ENCODE results near the gene VWA8. TPM values are rescaled to one million over a fixed set of nuclear protein-coding genes. Genes with fewer than 3 reads are reported as not detected.
A peak's percentile ranks its signal among the peaks of the same experiment; 100 is the strongest.

The VWA8 gene
- polyA plus RNA-seq, 1 donor (not counting 4 experiments of a cell fraction or from before 2014, with no cell fraction given) = 17.8 TPM

DNA sequence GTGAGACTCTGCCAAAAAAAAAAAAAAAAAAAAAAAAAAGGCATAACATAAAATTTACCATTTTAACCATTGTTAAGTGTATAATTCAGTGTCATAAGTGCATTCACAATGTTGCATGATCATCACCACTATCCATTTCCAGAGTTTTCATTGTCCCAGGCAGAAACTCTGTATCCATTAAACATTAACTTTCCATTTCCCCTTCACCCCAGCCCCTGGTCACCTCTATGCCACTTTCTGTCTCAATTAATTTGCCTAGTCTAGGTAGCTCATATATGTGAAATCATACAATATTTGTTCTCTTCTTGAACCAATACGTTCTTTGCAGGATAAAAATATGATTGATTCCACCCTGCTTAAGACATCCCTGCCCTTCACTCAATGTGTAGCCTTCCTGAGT, 31.0 kb upstream of the VWA8 start:
- TF ChIP-seq, protein P1, sequence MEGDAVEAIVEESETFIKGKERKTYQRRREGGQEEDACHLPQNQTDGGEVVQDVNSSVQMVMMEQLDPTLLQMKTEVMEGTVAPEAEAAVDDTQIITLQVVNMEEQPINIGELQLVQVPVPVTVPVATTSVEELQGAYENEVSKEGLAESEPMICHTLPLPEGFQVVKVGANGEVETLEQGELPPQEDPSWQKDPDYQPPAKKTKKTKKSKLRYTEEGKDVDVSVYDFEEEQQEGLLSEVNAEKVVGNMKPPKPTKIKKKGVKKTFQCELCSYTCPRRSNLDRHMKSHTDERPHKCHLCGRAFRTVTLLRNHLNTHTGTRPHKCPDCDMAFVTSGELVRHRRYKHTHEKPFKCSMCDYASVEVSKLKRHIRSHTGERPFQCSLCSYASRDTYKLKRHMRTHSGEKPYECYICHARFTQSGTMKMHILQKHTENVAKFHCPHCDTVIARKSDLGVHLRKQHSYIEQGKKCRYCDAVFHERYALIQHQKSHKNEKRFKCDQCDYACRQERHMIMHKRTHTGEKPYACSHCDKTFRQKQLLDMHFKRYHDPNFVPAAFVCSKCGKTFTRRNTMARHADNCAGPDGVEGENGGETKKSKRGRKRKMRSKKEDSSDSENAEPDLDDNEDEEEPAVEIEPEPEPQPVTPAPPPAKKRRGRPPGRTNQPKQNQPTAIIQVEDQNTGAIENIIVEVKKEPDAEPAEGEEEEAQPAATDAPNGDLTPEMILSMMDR (optimal IDR thresholded peaks at IDR 0.05 in 1 of 3, IDR thresholded peaks at IDR 0.05 in 1 of 3, conservative IDR thresholded peaks at IDR 0.05 in 1 of 3; ENCODE audit: extremely low read depth in 1 of 3, insufficient read depth in 2 of 3, low read length in 3 of 3) = no peak
- TF ChIP-seq EZH2 (IDR thresholded peaks at IDR 0.05; ENCODE audit: low read length) = no peak
- Histone ChIP-seq H2AFZ (ENCODE audit: control insufficient read depth, low read length) (no peak overlapping the region), H3K9ac (ENCODE audit: control insufficient read depth, extremely low read depth, insufficient read depth, low read length) (no peak overlapping the region)

DNA sequence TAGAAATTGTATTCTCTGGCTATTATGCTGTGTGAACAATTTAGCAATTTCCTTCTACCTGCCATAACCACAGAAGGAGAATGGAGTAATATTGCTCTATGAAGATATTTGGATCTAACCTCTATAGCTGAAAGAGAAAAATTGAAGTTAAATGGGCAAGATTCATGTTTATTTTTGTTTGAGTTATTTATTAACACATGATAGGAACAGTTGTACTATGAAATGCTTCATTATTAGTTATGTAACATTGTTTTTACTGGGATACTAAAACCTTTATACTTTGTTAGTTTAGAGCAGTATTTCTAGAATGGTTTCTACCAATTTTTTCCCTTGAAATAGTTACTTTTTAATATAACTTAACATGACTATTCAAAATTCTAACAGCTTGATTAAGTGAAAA, 27.3 kb upstream of the VWA8 start:
- Histone ChIP-seq H3K9me1 (ENCODE audit: control insufficient read depth, extremely low read depth, insufficient read depth, low read length) (no peaks in the 10 kb centered on the region), H3K27me3 (ENCODE audit: control insufficient read depth, extremely low read depth, insufficient read depth, low read length) (no peaks in the 10 kb centered on the region), H3K4me3 (ENCODE audit: control insufficient read depth in 2 of 3, extremely low read depth in 1 of 3, insufficient read depth in 2 of 3, low read depth in 1 of 3, low read length in 3 of 3) (no peak overlapping the region), H3K4me2 (ENCODE audit: control insufficient read depth, extremely low read depth, insufficient read depth, low read depth, low read length) (no peak overlapping the region), H3K9me3 (ENCODE audit: control insufficient read depth, low read depth, low read length) (no peaks in the 10 kb centered on the region), H3K27ac (ENCODE audit: control insufficient read depth, insufficient read depth, low read length) (no peak overlapping the region), H2AFZ (ENCODE audit: control insufficient read depth, low read length) (no peak overlapping the region), H4K20me1 (ENCODE audit: control insufficient read depth, extremely low read depth, insufficient read depth, low read length) (no peaks in the 10 kb centered on the region), H3K36me3 (ENCODE audit: control insufficient read depth in 2 of 2, extremely low read depth in 1 of 2, insufficient read depth in 2 of 2, low read length in 2 of 2) (no peaks in the 10 kb centered on the region), H3K9ac (ENCODE audit: control insufficient read depth, extremely low read depth, insufficient read depth, low read length) (no peak overlapping the region), H3K4me1 (ENCODE audit: control insufficient read depth, extremely low read depth, insufficient read depth, low read length) (peaks cover 8% of the 10 kb centered on the region), H3K79me2 (ENCODE audit: control insufficient read depth, insufficient read depth, low read length) (no peaks in the 10 kb centered on the region)
- dilution Hi-C loops (cut with MboI; ENCODE audit: extremely low pct_ligation_motif_present, low sequenced_read_pairs) = no loop called here
- TF ChIP-seq EZH2 (IDR thresholded peaks at IDR 0.05; ENCODE audit: low read length) = no peak
- TF ChIP-seq, protein P1 (optimal IDR thresholded peaks at IDR 0.05 in 1 of 3, IDR thresholded peaks at IDR 0.05 in 1 of 3, conservative IDR thresholded peaks at IDR 0.05 in 1 of 3; ENCODE audit: extremely low read depth in 1 of 3, insufficient read depth in 2 of 3, low read length in 3 of 3) = no peak
- peak; percentile 5 for FAIRE-seq
- DNase-seq (ENCODE audit: low read depth, low spot score) = no peak

More for the DNA sequence above, 31.0 kb upstream of the VWA8 start:
- H3K27me3 ChIP-seq (ENCODE audit: control insufficient read depth, extremely low read depth, insufficient read depth, low read length) = no peaks in the 10 kb centered on the region
- H3K27ac ChIP-seq (ENCODE audit: control insufficient read depth, insufficient read depth, low read length) = no peak overlapping the region
- no peaks in the 10 kb centered on the region for H3K9me3 ChIP-seq (ENCODE audit: control insufficient read depth, low read depth, low read length)
- no peak overlapping the region for H3K4me3 ChIP-seq (ENCODE audit: control insufficient read depth in 2 of 3, extremely low read depth in 1 of 3, insufficient read depth in 2 of 3, low read depth in 1 of 3, low read length in 3 of 3)
- H3K79me2 ChIP-seq (ENCODE audit: control insufficient read depth, insufficient read depth, low read length) = no peaks in the 10 kb centered on the region
- DNase-seq (ENCODE audit: low read depth, low spot score) (no peak), FAIRE-seq (no peak)
- H3K4me2 ChIP-seq (ENCODE audit: control insufficient read depth, extremely low read depth, insufficient read depth, low read depth, low read length) = no peak overlapping the region
- peaks cover 13% of the 10 kb centered on the region for H3K4me1 ChIP-seq (ENCODE audit: control insufficient read depth, extremely low read depth, insufficient read depth, low read length)
- H4K20me1 ChIP-seq (ENCODE audit: control insufficient read depth, extremely low read depth, insufficient read depth, low read length) = no peaks in the 10 kb centered on the region
- dilution Hi-C loops (cut with MboI; ENCODE audit: extremely low pct_ligation_motif_present, low sequenced_read_pairs) = no loop called here
- H3K36me3 ChIP-seq (ENCODE audit: control insufficient read depth in 2 of 2, extremely low read depth in 1 of 2, insufficient read depth in 2 of 2, low read length in 2 of 2) = no peaks in the 10 kb centered on the region
- H3K9me1 ChIP-seq (ENCODE audit: control insufficient read depth, extremely low read depth, insufficient read depth, low read length) = no peaks in the 10 kb centered on the region
